NCI-H2107 (cell line): ENCODE measurements around the gene PLPP3.

Experiments
- DNase-seq: peaks from one replicate; lab custom pipeline; 2025; lab: John Stamatoyannopoulos, UW

PLPP3 gene

GRCh38 chr1:56576880-56577405, 2.4 kb downstream of the PLPP3 start:
- no peak for DNase-seq

- no peak for DNase-seq
These were observed 3.5 kb downstream of the PLPP3 start for GRCh38 chr1:56575865-56576264.

- DNase-seq = no peak
These were observed 4.6 kb downstream of the PLPP3 start for GRCh38 chr1:56574794-56575193.

- no peak for DNase-seq
These were observed 6.1 kb downstream of the PLPP3 start for GRCh38 chr1:56573311-56573710.

- no peak for DNase-seq
These were observed 6.9 kb downstream of the PLPP3 start for GRCh38 chr1:56572334-56573050.

GRCh38 chr1:56571448-56571847, 7.9 kb downstream of the PLPP3 start:
- no peak for DNase-seq

- DNase-seq = no peak
These were observed 8.4 kb downstream of the PLPP3 start for GRCh38 chr1:56570924-56571372.

- DNase-seq = no peak
These were observed 9.7 kb downstream of the PLPP3 start for GRCh38 chr1:56569661-56570060.

- no peak for DNase-seq
These were observed 12.4 kb downstream of the PLPP3 start for GRCh38 chr1:56566994-56567393.

- DNase-seq = no peak
These were observed 13.2 kb downstream of the PLPP3 start for GRCh38 chr1:56566061-56566744.

- DNase-seq = no peak
These were observed 14.7 kb downstream of the PLPP3 start for GRCh38 chr1:56564615-56565014.

GRCh38 chr1:56563568-56563967, 15.8 kb downstream of the PLPP3 start:
- no peak for DNase-seq

- DNase-seq = no peak
These were observed 16.4 kb downstream of the PLPP3 start for GRCh38 chr1:56562891-56563452.

GRCh38 chr1:56561227-56562019, 17.9 kb downstream of the PLPP3 start:
- DNase-seq = no peak

GRCh38 chr1:56557746-56558145, 21.6 kb downstream of the PLPP3 start:
- no peak for DNase-seq

- no peak for DNase-seq
These were observed 23.9 kb downstream of the PLPP3 start for GRCh38 chr1:56555448-56555847.

GRCh38 chr1:56553046-56553445, 26.3 kb downstream of the PLPP3 start:
- DNase-seq = no peak

GRCh38 chr1:56552349-56552748, 27.0 kb downstream of the PLPP3 start:
- DNase-seq = no peak

- no peak for DNase-seq
These were observed 27.7 kb downstream of the PLPP3 start for GRCh38 chr1:56551691-56552090.

GRCh38 chr1:56550859-56551188, 28.5 kb downstream of the PLPP3 start:
- no peak for DNase-seq

GRCh38 chr1:56550138-56550858, 29.1 kb downstream of the PLPP3 start:
- no peak for DNase-seq

GRCh38 chr1:56548571-56548970, 30.8 kb downstream of the PLPP3 start:
- no peak for DNase-seq
